ENCODE measurements around the gene RANBP9. TPM values are rescaled to one million over a fixed set of nuclear protein-coding genes. Genes with fewer than 3 reads are reported as not detected.

RANBP9 gene
- total and polyA plus RNA-seq, 2 donors (not counting 3 experiments of a cell fraction or from before 2014, with no cell fraction given), result 15.1 to 40.2 TPM

DNA sequence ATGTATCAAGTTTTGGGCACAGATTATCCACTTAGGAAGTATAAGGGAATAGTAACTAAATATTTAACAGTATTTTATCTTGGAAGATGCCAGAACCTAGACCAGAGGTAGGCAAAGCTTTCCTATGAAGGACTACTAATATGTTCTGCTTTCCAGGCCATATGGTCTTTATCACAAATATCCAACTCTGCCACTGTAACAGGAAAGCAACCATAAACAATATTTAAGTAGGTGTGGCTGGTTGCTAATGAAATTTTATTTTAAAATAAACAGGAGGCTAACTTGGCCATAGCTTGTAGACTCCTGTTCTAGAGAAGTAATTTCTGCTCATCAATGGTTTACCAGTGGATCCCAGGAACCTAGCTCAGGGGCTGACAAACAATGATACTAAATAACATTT lies 57.1 kb downstream of the RANBP9 start:
- Histone ChIP-seq H3K4me1 (ENCODE audit: control insufficient read depth, extremely low read depth, insufficient read depth, low read length) (peaks cover 14% of the 10 kb centered on the region), H2AFZ (ENCODE audit: low read depth, low read length) (no peak overlapping the region), H3K36me3 (ENCODE audit: control insufficient read depth in 2 of 2, extremely low read depth in 1 of 2, insufficient read depth in 2 of 2, low read length in 2 of 2) (no peaks in the 10 kb centered on the region), H3K4me2 (ENCODE audit: insufficient read depth, low read length) (no peak overlapping the region), H3K9me1 (replicated peaks; ENCODE audit: control insufficient read depth, extremely low read depth, insufficient read depth, low read length) (no peaks in the 10 kb centered on the region), H3K27ac (ENCODE audit: insufficient read depth, low read depth, low read length) (no peak overlapping the region), H3K4me3 (replicated peaks in 1 of 3; ENCODE audit: insufficient read depth in 1 of 3, low read depth in 1 of 3, low read length in 3 of 3) (no peak overlapping the region), H4K20me1 (replicated peaks; ENCODE audit: control insufficient read depth, extremely low read depth, insufficient read depth, low read length) (peaks cover 3% of the 10 kb centered on the region), H3K9me3 (replicated peaks; ENCODE audit: control insufficient read depth, insufficient read depth, low read length) (no peaks in the 10 kb centered on the region), H3K79me2 (ENCODE audit: control insufficient read depth, insufficient read depth, low read length) (peaks cover 9% of the 10 kb centered on the region), H3K27me3 (ENCODE audit: control insufficient read depth in 2 of 2, insufficient read depth in 2 of 2, low read length in 2 of 2) (no peaks in the 10 kb centered on the region), H3K9ac (replicated peaks; ENCODE audit: extremely low read depth, insufficient read depth, low read length) (no peak overlapping the region)
- TF ChIP-seq MYC (IDR thresholded peaks at IDR 0.05; ENCODE audit: low read depth, low read length) (no peak), MAX (IDR thresholded peaks at IDR 0.05; ENCODE audit: insufficient read depth, insufficient read length) (no peak), JUN (IDR thresholded peaks at IDR 0.05; ENCODE audit: borderline replicate concordance, insufficient read depth, insufficient read length, low read depth) (no peak), GATA2 (IDR thresholded peaks at IDR 0.05; ENCODE audit: insufficient read depth, insufficient read length, low read depth, low read length) (no peak), FOS (IDR thresholded peaks at IDR 0.05; ENCODE audit: borderline replicate concordance, insufficient read depth, low read length) (no peak), POLR2AphosphoS5 (IDR thresholded peaks at IDR 0.05; ENCODE audit: insufficient read depth, low read depth, low read length) (no peak), EZH2 (IDR thresholded peaks at IDR 0.05; ENCODE audit: borderline replicate concordance, low read depth, low read length, severe bottlenecking) (no peak), POLR2A (IDR thresholded peaks at IDR 0.05; ENCODE audit: low read depth, low read length) (no peak)
- TF ChIP-seq, protein P1, sequence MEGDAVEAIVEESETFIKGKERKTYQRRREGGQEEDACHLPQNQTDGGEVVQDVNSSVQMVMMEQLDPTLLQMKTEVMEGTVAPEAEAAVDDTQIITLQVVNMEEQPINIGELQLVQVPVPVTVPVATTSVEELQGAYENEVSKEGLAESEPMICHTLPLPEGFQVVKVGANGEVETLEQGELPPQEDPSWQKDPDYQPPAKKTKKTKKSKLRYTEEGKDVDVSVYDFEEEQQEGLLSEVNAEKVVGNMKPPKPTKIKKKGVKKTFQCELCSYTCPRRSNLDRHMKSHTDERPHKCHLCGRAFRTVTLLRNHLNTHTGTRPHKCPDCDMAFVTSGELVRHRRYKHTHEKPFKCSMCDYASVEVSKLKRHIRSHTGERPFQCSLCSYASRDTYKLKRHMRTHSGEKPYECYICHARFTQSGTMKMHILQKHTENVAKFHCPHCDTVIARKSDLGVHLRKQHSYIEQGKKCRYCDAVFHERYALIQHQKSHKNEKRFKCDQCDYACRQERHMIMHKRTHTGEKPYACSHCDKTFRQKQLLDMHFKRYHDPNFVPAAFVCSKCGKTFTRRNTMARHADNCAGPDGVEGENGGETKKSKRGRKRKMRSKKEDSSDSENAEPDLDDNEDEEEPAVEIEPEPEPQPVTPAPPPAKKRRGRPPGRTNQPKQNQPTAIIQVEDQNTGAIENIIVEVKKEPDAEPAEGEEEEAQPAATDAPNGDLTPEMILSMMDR (IDR thresholded peaks at IDR 0.05; ENCODE audit: extremely low read depth in 1 of 2, insufficient read depth in 1 of 2, low read depth in 1 of 2, low read length in 2 of 2), result no peak
- dilution Hi-C loops (cut with MboI; ENCODE audit: extremely low pct_ligation_motif_present, low sequenced_read_pairs), result no loop called here
- intact Hi-C loops (cut with micrococcal nuclease), result no loop called here
- DNase-seq (ENCODE audit: low read depth, low spot score), result peak; percentile 42
- no TSS peak for BruUV-seq (replicated peaks)
- ChIA-PET CTCF (interaction anchor here (0.6 to 1.1 kb wide), 2 partner anchors 10 to 30 kb away, joined by 3 read pairs; no protein-coding TSS in a partner anchor), POLR2A (no interaction called here)
- no peak for FAIRE-seq

Measured in endothelial cell of umbilical vein (primary cell).